GM10847 (cell line): ENCODE results near the gene LSM7.

ENCODE experiments used
- POLR2A ChIP-seq: IDR thresholded peaks from 2 replicates; pipeline ENCODE4 v1.6.1; 2011; ENCODE audit not compliant: insufficient read length; ENCODE audit errors: extremely low read depth

The LSM7 gene

GRCh38 chr19:2288338-2288817 is 40.0 kb downstream of the LSM7 start:
- TF ChIP-seq POLR2A, result no peak

- no peak for TF ChIP-seq POLR2A
Observed at GRCh38 chr19:2287585-2288337, 40.6 kb downstream of the LSM7 start.

GRCh38 chr19:2286402-2287140 is 41.8 kb downstream of the LSM7 start:
- no peak for TF ChIP-seq POLR2A

GRCh38 chr19:2283835-2284507 is 44.4 kb downstream of the LSM7 start:
- no peak for TF ChIP-seq POLR2A

- no peak for TF ChIP-seq POLR2A
Observed at GRCh38 chr19:2282862-2283237, 45.5 kb downstream of the LSM7 start.

- TF ChIP-seq POLR2A, result no peak
Observed at GRCh38 chr19:2282062-2282861, 46.1 kb downstream of the LSM7 start, which contains the start of gene PEAK3. TSS of gene PEAK3 (minus strand) at chr19:2282175. CDS start at chr19:2280931, 1,244 bp downstream.

GRCh38 chr19:2280633-2281264 is 47.6 kb downstream of the LSM7 start:
- TF ChIP-seq POLR2A, result no peak

GRCh38 chr19:2278459-2279158 is 49.8 kb downstream of the LSM7 start:
- TF ChIP-seq POLR2A, result no peak

- no peak for TF ChIP-seq POLR2A
Observed at GRCh38 chr19:2277138-2277537, 51.2 kb downstream of the LSM7 start.

- no peak for TF ChIP-seq POLR2A
Observed at GRCh38 chr19:2276429-2276986, 51.9 kb downstream of the LSM7 start.

GRCh38 chr19:2275588-2276428 is 52.6 kb downstream of the LSM7 start:
- no peak for TF ChIP-seq POLR2A

- TF ChIP-seq POLR2A, result no peak
Observed at GRCh38 chr19:2274931-2275535, 53.4 kb downstream of the LSM7 start.

- no peak for TF ChIP-seq POLR2A
Observed at GRCh38 chr19:2274185-2274711, 54.1 kb downstream of the LSM7 start.
